Panc1 (cell line): ENCODE data around the gene NUB1. TPM values are rescaled to one million over a fixed set of nuclear protein-coding genes. Genes with fewer than 3 reads are reported as not detected.

ENCODE experiments used
- ATAC-seq: fragments of 200-7000 bp; cut with Tn5 transposase; 2 replicates; pipeline ENCODE4 v1.9.1; 2020; ENCODE audit warnings: mild to moderate bottlenecking, moderate library complexity
- BruUV-seq: library from RNA; stranded (reverse); fragments of 400-500 nt; replicated peaks from 2 replicates; lab custom pipeline; 2021; lab: Mats Ljungman, UMichigan
- CTCF ChIA-PET: fragments of 300-600 bp; sonication (Branson Sonifier 250); formaldehyde crosslinking; loops from one replicate; lab custom pipeline; 2022; ENCODE audit warnings: antibody characterized with exemption; lab: Charles Lee
- POLR2A ChIA-PET: fragments of 300-600 bp; sonication (Branson Sonifier 250); formaldehyde crosslinking; loops from one replicate; lab custom pipeline; 2022; ENCODE audit warnings: antibody characterized with exemption; lab: Charles Lee
- DNase-seq: peaks from one replicate; pipeline ENCODE4 v3.0.0-alpha.2; 2010; ENCODE audit warnings: low read depth, low spot score
- H3K27ac ChIP-seq: 2 replicates; pipeline ENCODE4 v1.5.1; 2011; ENCODE audit warnings: mild to moderate bottlenecking, low read length, inconsistent platforms
- H3K27me3 ChIP-seq: fragments of 200-500 bp; sonication (Bioruptor generic); 2 replicates; pipeline ENCODE4 v1.6.0; 2014; ENCODE audit warnings: low read length, inconsistent platforms; ENCODE audit not compliant: control insufficient read depth, insufficient read depth
- H3K36me3 ChIP-seq: fragments of 200-500 bp; sonication (Bioruptor generic); 2 replicates; pipeline ENCODE4 v1.5.1; 2014; ENCODE audit warnings: inconsistent platforms, mild to moderate bottlenecking, low read length, moderate library complexity; ENCODE audit not compliant: control insufficient read depth, insufficient read depth
- H3K4me1 ChIP-seq: 2 replicates; pipeline ENCODE4 v1.5.1; 2011; ENCODE audit warnings: inconsistent platforms, mild to moderate bottlenecking, low read length, moderate library complexity; ENCODE audit not compliant: control insufficient read depth, insufficient read depth
- H3K4me3 ChIP-seq, 2 experiments: 2 replicates each; pipeline ENCODE4 v1.5.1; 2011 to 2012; ENCODE audit warnings: low read depth in 2 of 2, low read length in 2 of 2, mild to moderate bottlenecking in 2 of 2, inconsistent platforms in 1 of 2, moderate library complexity in 1 of 2
- H3K9me3 ChIP-seq: fragments of 200-500 bp; sonication (Bioruptor generic); 2 replicates; pipeline ENCODE4 v1.5.1; 2014; ENCODE audit warnings: low read depth, mild to moderate bottlenecking, inconsistent platforms, low read length, moderate library complexity; ENCODE audit not compliant: control insufficient read depth, insufficient read depth
- POLR2AphosphoS5 ChIP-seq: IDR thresholded peaks from 2 replicates; pipeline ENCODE4 v1.6.1; 2012; ENCODE audit warnings: mild to moderate bottlenecking, low read depth, low read length, moderate library complexity
- SIN3A ChIP-seq: IDR thresholded peaks from 2 replicates; pipeline ENCODE4 v1.6.1; 2012; ENCODE audit warnings: low read depth, mild to moderate bottlenecking, low read length, moderate library complexity, borderline replicate concordance; ENCODE audit not compliant: insufficient read depth
- TCF7L2 ChIP-seq: IDR thresholded peaks from 2 replicates; pipeline ENCODE4 v1.6.1; 2011; ENCODE audit warnings: mild to moderate bottlenecking, low read depth, low read length, inconsistent platforms
- in situ Hi-C: cut with HindIII; loops from 2 replicates; pipeline ENCODE4 v1.10.0; 2016; ENCODE audit warnings: low sequenced_read_pairs, low pct_unique_long_range_greater_than_20kb
- intact Hi-C: fragments of 100-400 bp; cut with micrococcal nuclease; formaldehyde crosslinking; loops from one replicate; pipeline ENCODE4 v1.10.0; 2022; ENCODE audit not compliant: unreplicated experiment
- total RNA-seq: library from RNA; stranded (reverse); gene quantifications from one replicate; pipeline ENCODE4 v1.2.1, GENCODE V29; 2021; ENCODE audit not compliant: unreplicated experiment
- TF ChIP-seq, protein P1 (sequence below), 2 experiments: IDR thresholded peaks; 2 replicates each; pipeline ENCODE4 v1.6.1; 2011 to 2012; ENCODE audit warnings: low read depth in 2 of 2, control low read depth in 1 of 2, low read length in 1 of 2, mild to moderate bottlenecking in 1 of 2, moderate library complexity in 1 of 2; ENCODE audit not compliant: insufficient read depth in 1 of 2
- TF ChIP-seq, protein P2 (sequence below): fragments of 450-650 bp; IDR thresholded peaks from 2 replicates; pipeline ENCODE4 v1.5.1; 2017; ENCODE audit warnings: mild to moderate bottlenecking

The NUB1 gene
- total RNA-seq, 1 experiment from 2014 or later, result 50.5 TPM

DNA sequence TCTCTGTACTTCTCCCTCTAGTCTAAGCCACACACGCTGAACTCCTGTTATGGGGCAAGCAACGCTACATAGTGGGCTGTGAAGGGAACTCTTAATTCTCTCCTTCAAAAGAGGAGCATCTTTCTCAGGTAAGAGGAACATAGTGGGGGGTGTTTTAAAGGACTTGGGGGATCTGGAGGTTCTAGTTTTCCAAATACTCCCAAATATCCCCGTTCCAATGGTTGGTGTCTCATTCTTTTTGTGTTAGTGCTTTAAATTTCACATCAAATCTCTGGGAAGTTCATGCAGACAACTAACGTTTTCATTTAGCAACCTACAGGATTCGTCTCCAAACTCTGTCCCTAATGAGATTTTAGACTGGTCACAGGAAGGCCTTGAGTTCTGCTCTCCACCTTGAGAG, 80.6 kb downstream of the NUB1 start:
- Histone ChIP-seq H3K27ac (no peak overlapping the region), H3K27me3 (no peaks in the 10 kb centered on the region), H3K4me3 (no peak overlapping the region), H3K36me3 (no peaks in the 10 kb centered on the region), H3K4me1 (peaks cover 13% of the 10 kb centered on the region), H3K9me3 (peaks cover 9% of the 10 kb centered on the region; the same call in 1 of the 2 replicates)
- no peak for ATAC-seq
- BruUV-seq, result no TSS peak
- DNase-seq, result no peak
- CTCF ChIA-PET, result no interaction called here
- TF ChIP-seq SIN3A, result no peak
- TF ChIP-seq, protein P1, sequence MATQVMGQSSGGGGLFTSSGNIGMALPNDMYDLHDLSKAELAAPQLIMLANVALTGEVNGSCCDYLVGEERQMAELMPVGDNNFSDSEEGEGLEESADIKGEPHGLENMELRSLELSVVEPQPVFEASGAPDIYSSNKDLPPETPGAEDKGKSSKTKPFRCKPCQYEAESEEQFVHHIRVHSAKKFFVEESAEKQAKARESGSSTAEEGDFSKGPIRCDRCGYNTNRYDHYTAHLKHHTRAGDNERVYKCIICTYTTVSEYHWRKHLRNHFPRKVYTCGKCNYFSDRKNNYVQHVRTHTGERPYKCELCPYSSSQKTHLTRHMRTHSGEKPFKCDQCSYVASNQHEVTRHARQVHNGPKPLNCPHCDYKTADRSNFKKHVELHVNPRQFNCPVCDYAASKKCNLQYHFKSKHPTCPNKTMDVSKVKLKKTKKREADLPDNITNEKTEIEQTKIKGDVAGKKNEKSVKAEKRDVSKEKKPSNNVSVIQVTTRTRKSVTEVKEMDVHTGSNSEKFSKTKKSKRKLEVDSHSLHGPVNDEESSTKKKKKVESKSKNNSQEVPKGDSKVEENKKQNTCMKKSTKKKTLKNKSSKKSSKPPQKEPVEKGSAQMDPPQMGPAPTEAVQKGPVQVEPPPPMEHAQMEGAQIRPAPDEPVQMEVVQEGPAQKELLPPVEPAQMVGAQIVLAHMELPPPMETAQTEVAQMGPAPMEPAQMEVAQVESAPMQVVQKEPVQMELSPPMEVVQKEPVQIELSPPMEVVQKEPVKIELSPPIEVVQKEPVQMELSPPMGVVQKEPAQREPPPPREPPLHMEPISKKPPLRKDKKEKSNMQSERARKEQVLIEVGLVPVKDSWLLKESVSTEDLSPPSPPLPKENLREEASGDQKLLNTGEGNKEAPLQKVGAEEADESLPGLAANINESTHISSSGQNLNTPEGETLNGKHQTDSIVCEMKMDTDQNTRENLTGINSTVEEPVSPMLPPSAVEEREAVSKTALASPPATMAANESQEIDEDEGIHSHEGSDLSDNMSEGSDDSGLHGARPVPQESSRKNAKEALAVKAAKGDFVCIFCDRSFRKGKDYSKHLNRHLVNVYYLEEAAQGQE (IDR thresholded peaks at IDR 0.05; ENCODE audit: insufficient read depth in 1 of 2, low read depth in 2 of 2, low read length in 1 of 2), result no peak
- no peak for TF ChIP-seq TCF7L2
- no peak for TF ChIP-seq POLR2AphosphoS5
- TF ChIP-seq, protein P2, sequence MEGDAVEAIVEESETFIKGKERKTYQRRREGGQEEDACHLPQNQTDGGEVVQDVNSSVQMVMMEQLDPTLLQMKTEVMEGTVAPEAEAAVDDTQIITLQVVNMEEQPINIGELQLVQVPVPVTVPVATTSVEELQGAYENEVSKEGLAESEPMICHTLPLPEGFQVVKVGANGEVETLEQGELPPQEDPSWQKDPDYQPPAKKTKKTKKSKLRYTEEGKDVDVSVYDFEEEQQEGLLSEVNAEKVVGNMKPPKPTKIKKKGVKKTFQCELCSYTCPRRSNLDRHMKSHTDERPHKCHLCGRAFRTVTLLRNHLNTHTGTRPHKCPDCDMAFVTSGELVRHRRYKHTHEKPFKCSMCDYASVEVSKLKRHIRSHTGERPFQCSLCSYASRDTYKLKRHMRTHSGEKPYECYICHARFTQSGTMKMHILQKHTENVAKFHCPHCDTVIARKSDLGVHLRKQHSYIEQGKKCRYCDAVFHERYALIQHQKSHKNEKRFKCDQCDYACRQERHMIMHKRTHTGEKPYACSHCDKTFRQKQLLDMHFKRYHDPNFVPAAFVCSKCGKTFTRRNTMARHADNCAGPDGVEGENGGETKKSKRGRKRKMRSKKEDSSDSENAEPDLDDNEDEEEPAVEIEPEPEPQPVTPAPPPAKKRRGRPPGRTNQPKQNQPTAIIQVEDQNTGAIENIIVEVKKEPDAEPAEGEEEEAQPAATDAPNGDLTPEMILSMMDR, result no peak
- intact Hi-C loops (no loop called here), in situ Hi-C loops (no loop called here)
- POLR2A ChIA-PET, result no interaction called here

DNA sequence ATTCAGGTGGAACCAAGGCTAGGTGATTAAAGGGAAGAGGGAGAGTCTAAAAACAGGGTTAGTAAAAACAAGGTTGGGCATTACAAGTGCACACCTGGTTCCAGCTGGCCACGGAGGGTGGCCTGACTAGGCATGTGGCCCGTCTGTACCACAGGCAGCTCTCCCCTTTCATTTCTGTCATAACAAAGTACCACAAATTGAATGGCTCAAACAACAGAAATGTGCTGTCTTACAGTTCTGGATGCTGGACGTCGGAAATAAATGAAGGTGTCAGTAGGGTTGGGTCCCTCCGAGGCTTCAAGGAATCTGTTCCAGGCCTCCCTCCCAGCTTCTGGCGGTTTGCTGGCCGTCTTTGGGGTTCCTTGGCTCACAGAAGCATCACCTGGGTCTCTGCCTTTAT, 81.6 kb downstream of the NUB1 start:
- no peak overlapping the region for H3K4me3 ChIP-seq
- H3K27ac ChIP-seq, result no peak overlapping the region
- in situ Hi-C loops (no loop called here), intact Hi-C loops (no loop called here)
- ATAC-seq (no peak), DNase-seq (no peak)
- H3K27me3 ChIP-seq, result no peaks in the 10 kb centered on the region
- peaks cover 9% of the 10 kb centered on the region; the same call in 1 of the 2 replicates for H3K9me3 ChIP-seq
- TF ChIP-seq, protein P2, result no peak
- TF ChIP-seq POLR2AphosphoS5 (no peak), SIN3A (no peak), TCF7L2 (no peak)
- TF ChIP-seq, protein P1 (IDR thresholded peaks at IDR 0.05; ENCODE audit: insufficient read depth in 1 of 2, low read depth in 2 of 2, low read length in 1 of 2), result no peak
- ChIA-PET CTCF (no interaction called here), POLR2A (no interaction called here)
- no TSS peak for BruUV-seq
- peaks cover 21% of the 10 kb centered on the region for H3K4me1 ChIP-seq
- H3K36me3 ChIP-seq, result no peaks in the 10 kb centered on the region
